GM23338 (cell line): ENCODE data around the gene AFAP1L2. TPM values are rescaled to one million over a fixed set of nuclear protein-coding genes. Genes with fewer than 3 reads are reported as not detected.

Source experiments
- ATAC-seq: fragments of 200-7000 bp; cut with Tn5 transposase; 3 replicates; pipeline ENCODE4 v1.9.1; 2020
- DNase-seq: peaks from one replicate; pipeline ENCODE4 v3.0.0-alpha.2; 2015; ENCODE audit warnings: low spot score
- H2AFZ ChIP-seq: fragments of 200-600 bp; sonication (generic); 2 replicates; pipeline ENCODE4 v1.8.0; 2016; ENCODE audit warnings: antibody characterized with exemption, mild to moderate bottlenecking, moderate library complexity
- H3F3A ChIP-seq: fragments of 200-600 bp; sonication (generic); replicated peaks from 2 replicates; pipeline ENCODE4 v1.8.0; 2017; ENCODE audit warnings: antibody characterized with exemption, mixed run types, low read depth
- H3K27ac ChIP-seq: fragments of 200-600 bp; sonication (generic); 2 replicates; pipeline ENCODE4 v1.6.1; 2016; ENCODE audit warnings: low read depth
- H3K27me3 ChIP-seq: fragments of 200-600 bp; sonication (generic); 2 replicates; pipeline ENCODE4 v1.8.0; 2016; ENCODE audit warnings: mild to moderate bottlenecking, mixed run types, moderate library complexity; ENCODE audit not compliant: insufficient read depth
- H3K36me3 ChIP-seq: fragments of 200-600 bp; sonication (generic); 2 replicates; pipeline ENCODE4 v1.8.0; 2016; ENCODE audit warnings: mild to moderate bottlenecking; ENCODE audit not compliant: insufficient read depth
- H3K4me1 ChIP-seq: fragments of 200-600 bp; sonication (generic); 2 replicates; pipeline ENCODE4 v1.8.0; 2016; ENCODE audit warnings: mild to moderate bottlenecking, moderate library complexity; ENCODE audit not compliant: insufficient read depth
- H3K4me2 ChIP-seq: fragments of 200-600 bp; sonication (generic); 2 replicates; pipeline ENCODE4 v1.7.1; 2017; ENCODE audit warnings: mixed run types
- H3K4me3 ChIP-seq: fragments of 200-600 bp; sonication (generic); 2 replicates; pipeline ENCODE4 v1.6.1; 2016; ENCODE audit warnings: mixed run types
- H3K79me2 ChIP-seq: fragments of 200-600 bp; sonication (generic); replicated peaks from 2 replicates; pipeline ENCODE4 v1.8.0; 2017; ENCODE audit warnings: mild to moderate bottlenecking; ENCODE audit not compliant: insufficient read depth
- H3K9me2 ChIP-seq: fragments of 200-600 bp; sonication (generic); 2 replicates; pipeline ENCODE4 v1.8.0; 2017; ENCODE audit not compliant: insufficient read depth
- H4K20me1 ChIP-seq: fragments of 200-600 bp; sonication (generic); replicated peaks from 2 replicates; pipeline ENCODE4 v1.8.0; 2017; ENCODE audit warnings: mild to moderate bottlenecking; ENCODE audit not compliant: insufficient read depth
- H3K27ac Mint-ChIP-seq: 2 replicates; pipeline ENCODE4 v1.8.0; 2020; ENCODE audit warnings: inconsistent platforms, mild to moderate bottlenecking, moderate library complexity, mixed read lengths
- H3K27me3 Mint-ChIP-seq: 3 replicates; pipeline ENCODE4 v1.8.0; 2022; ENCODE audit warnings: low read depth, mild to moderate bottlenecking, moderate library complexity, mixed read lengths, inconsistent platforms; ENCODE audit not compliant: insufficient read depth, poor library complexity
- H3K36me3 Mint-ChIP-seq: 3 replicates; pipeline ENCODE4 v1.8.0; 2021; ENCODE audit warnings: low read depth, mild to moderate bottlenecking, inconsistent platforms, moderate library complexity, mixed read lengths
- H3K4me1 Mint-ChIP-seq: 3 replicates; pipeline ENCODE4 v1.8.0; 2020; ENCODE audit warnings: mild to moderate bottlenecking, inconsistent platforms, mixed read lengths
- H3K4me3 Mint-ChIP-seq: 3 replicates; pipeline ENCODE4 v1.8.0; 2021; ENCODE audit warnings: moderate library complexity, mild to moderate bottlenecking, inconsistent platforms, mixed read lengths
- H3K9me3 Mint-ChIP-seq: 3 replicates; pipeline ENCODE4 v1.8.0; 2020; ENCODE audit warnings: moderate library complexity, mild to moderate bottlenecking, inconsistent platforms, mixed read lengths
- EZH2 ChIP-seq: fragments of 200-600 bp; sonication (generic); IDR thresholded peaks from one replicate; pipeline ENCODE4 v1.8.0; 2017; ENCODE audit warnings: antibody characterized with exemption, mild to moderate bottlenecking, low read depth; ENCODE audit not compliant: unreplicated experiment
- EZH2phosphoT487 ChIP-seq: fragments of 200-600 bp; sonication (generic); IDR thresholded peaks from one replicate; pipeline ENCODE4 v1.8.1; 2018; ENCODE audit warnings: antibody characterized with exemption; ENCODE audit not compliant: unreplicated experiment
- POLR2AphosphoS5 ChIP-seq: IDR thresholded peaks from 2 replicates; pipeline ENCODE4 v1.6.1; 2016; ENCODE audit warnings: antibody characterized with exemption, low read depth
- ZNF114 ChIP-seq: fragments of 250-450 bp; sonication (Bioruptor Pico); IDR thresholded peaks from 2 replicates; pipeline ENCODE4 v1.5.0; 2020; ENCODE audit warnings: mild to moderate bottlenecking, moderate library complexity
- ZNF331 ChIP-seq: fragments of 250-450 bp; sonication (Bioruptor Pico); IDR thresholded peaks from 2 replicates; pipeline ENCODE4 v1.5.0; 2020; ENCODE audit warnings: low read depth, mild to moderate bottlenecking, moderate library complexity
- polyA plus RNA-seq: library from polyadenylated mRNA; unstranded; fragments of >200 nt; fragmentation: Nextera tagmentation; extraction: Ambion mirVana; gene quantifications from 2 replicates; pipeline ENCODE4 v1.2.1, GENCODE V29; 2016
- total RNA-seq: library from RNA; depleted of rRNA; stranded (reverse); fragments of >200 nt; shearing (Covaris generic); gene quantifications from 2 replicates; pipeline ENCODE4 v1.2.3, GENCODE V29; 2014
- TF ChIP-seq, protein P1 (sequence below): IDR thresholded peaks from one replicate; pipeline ENCODE4 v1.6.1; 2018; ENCODE audit warnings: antibody characterized with exemption; ENCODE audit not compliant: unreplicated experiment
- TF ChIP-seq, protein P2 (sequence below): IDR thresholded peaks from 2 replicates; pipeline ENCODE4 v1.6.1; 2016; ENCODE audit warnings: antibody characterized with exemption
- TF ChIP-seq, protein P3 (sequence below), 2 experiments: fragments of 200-600 bp in 1 of 2; sonication (generic) in 1 of 2; conservative IDR thresholded peaks; 2 replicates each; pipeline versions ENCODE4 v1.5.1 to v1.6.1; 2016 to 2017; ENCODE audit warnings: antibody characterized with exemption in 2 of 2, low read depth in 2 of 2, mild to moderate bottlenecking in 2 of 2, moderate library complexity in 1 of 2
- TF ChIP-seq, protein P4 (sequence below): fragments of 250-450 bp; sonication (Bioruptor Pico); IDR thresholded peaks from 2 replicates; pipeline ENCODE4 v1.5.0; 2020; ENCODE audit warnings: mild to moderate bottlenecking, moderate library complexity

Gene AFAP1L2
- total and polyA plus RNA-seq, 2 experiments from 2014 or later = 2.3 to 6.5 TPM

DNA sequence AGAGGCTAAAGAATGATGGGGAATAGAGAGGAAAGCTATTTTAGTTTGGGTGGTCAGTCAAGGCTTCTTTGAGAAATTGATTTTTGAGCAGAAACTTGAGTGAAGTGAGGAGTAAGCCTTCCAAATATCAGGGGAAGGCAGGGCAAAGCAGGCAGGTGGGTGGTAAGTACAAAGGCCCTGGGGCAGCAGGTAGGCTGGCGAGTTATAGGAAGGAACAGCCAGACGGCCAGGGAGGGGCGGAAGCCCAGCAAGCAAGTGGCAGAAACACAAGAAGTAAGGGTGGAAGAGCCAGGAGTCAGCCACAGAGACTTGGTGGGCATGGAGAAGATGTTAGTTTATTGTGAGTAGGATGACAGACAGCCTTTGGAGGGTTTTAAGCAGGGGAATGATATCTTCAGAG is 130.4 kb downstream of the AFAP1L2 start (continued):
- TF ChIP-seq, protein P1, sequence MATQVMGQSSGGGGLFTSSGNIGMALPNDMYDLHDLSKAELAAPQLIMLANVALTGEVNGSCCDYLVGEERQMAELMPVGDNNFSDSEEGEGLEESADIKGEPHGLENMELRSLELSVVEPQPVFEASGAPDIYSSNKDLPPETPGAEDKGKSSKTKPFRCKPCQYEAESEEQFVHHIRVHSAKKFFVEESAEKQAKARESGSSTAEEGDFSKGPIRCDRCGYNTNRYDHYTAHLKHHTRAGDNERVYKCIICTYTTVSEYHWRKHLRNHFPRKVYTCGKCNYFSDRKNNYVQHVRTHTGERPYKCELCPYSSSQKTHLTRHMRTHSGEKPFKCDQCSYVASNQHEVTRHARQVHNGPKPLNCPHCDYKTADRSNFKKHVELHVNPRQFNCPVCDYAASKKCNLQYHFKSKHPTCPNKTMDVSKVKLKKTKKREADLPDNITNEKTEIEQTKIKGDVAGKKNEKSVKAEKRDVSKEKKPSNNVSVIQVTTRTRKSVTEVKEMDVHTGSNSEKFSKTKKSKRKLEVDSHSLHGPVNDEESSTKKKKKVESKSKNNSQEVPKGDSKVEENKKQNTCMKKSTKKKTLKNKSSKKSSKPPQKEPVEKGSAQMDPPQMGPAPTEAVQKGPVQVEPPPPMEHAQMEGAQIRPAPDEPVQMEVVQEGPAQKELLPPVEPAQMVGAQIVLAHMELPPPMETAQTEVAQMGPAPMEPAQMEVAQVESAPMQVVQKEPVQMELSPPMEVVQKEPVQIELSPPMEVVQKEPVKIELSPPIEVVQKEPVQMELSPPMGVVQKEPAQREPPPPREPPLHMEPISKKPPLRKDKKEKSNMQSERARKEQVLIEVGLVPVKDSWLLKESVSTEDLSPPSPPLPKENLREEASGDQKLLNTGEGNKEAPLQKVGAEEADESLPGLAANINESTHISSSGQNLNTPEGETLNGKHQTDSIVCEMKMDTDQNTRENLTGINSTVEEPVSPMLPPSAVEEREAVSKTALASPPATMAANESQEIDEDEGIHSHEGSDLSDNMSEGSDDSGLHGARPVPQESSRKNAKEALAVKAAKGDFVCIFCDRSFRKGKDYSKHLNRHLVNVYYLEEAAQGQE = no peak
- no peak for TF ChIP-seq EZH2phosphoT487
- TF ChIP-seq, protein P2, sequence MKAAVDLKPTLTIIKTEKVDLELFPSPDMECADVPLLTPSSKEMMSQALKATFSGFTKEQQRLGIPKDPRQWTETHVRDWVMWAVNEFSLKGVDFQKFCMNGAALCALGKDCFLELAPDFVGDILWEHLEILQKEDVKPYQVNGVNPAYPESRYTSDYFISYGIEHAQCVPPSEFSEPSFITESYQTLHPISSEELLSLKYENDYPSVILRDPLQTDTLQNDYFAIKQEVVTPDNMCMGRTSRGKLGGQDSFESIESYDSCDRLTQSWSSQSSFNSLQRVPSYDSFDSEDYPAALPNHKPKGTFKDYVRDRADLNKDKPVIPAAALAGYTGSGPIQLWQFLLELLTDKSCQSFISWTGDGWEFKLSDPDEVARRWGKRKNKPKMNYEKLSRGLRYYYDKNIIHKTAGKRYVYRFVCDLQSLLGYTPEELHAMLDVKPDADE = no peak

DNA sequence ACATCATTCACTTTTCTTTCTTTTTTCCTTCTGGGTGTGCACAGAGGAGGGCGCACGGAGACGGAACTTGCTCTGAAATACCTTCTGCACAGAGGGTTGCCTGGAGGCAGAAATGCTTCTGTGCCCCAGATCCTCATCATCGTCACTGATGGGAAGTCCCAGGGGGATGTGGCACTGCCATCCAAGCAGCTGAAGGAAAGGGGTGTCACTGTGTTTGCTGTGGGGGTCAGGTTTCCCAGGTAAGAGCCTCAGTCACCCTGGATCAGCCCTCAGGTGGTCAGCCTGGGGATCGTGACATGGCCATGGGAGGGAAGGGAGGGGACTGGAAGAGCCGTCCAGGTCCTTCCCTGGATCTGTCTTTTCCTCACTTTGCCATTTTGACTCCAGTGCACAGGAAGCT is 131.6 kb downstream of the AFAP1L2 start:
- TF ChIP-seq ZNF114 (CRISPR knock-in tag) (no peak), ZNF331 (no peak), EZH2 (no peak), POLR2AphosphoS5 (no peak)
- TF ChIP-seq, protein P3, sequence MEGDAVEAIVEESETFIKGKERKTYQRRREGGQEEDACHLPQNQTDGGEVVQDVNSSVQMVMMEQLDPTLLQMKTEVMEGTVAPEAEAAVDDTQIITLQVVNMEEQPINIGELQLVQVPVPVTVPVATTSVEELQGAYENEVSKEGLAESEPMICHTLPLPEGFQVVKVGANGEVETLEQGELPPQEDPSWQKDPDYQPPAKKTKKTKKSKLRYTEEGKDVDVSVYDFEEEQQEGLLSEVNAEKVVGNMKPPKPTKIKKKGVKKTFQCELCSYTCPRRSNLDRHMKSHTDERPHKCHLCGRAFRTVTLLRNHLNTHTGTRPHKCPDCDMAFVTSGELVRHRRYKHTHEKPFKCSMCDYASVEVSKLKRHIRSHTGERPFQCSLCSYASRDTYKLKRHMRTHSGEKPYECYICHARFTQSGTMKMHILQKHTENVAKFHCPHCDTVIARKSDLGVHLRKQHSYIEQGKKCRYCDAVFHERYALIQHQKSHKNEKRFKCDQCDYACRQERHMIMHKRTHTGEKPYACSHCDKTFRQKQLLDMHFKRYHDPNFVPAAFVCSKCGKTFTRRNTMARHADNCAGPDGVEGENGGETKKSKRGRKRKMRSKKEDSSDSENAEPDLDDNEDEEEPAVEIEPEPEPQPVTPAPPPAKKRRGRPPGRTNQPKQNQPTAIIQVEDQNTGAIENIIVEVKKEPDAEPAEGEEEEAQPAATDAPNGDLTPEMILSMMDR (conservative IDR thresholded peaks at IDR 0.05; ENCODE audit: low read depth in 2 of 2) = no peak
- TF ChIP-seq, protein P4, sequence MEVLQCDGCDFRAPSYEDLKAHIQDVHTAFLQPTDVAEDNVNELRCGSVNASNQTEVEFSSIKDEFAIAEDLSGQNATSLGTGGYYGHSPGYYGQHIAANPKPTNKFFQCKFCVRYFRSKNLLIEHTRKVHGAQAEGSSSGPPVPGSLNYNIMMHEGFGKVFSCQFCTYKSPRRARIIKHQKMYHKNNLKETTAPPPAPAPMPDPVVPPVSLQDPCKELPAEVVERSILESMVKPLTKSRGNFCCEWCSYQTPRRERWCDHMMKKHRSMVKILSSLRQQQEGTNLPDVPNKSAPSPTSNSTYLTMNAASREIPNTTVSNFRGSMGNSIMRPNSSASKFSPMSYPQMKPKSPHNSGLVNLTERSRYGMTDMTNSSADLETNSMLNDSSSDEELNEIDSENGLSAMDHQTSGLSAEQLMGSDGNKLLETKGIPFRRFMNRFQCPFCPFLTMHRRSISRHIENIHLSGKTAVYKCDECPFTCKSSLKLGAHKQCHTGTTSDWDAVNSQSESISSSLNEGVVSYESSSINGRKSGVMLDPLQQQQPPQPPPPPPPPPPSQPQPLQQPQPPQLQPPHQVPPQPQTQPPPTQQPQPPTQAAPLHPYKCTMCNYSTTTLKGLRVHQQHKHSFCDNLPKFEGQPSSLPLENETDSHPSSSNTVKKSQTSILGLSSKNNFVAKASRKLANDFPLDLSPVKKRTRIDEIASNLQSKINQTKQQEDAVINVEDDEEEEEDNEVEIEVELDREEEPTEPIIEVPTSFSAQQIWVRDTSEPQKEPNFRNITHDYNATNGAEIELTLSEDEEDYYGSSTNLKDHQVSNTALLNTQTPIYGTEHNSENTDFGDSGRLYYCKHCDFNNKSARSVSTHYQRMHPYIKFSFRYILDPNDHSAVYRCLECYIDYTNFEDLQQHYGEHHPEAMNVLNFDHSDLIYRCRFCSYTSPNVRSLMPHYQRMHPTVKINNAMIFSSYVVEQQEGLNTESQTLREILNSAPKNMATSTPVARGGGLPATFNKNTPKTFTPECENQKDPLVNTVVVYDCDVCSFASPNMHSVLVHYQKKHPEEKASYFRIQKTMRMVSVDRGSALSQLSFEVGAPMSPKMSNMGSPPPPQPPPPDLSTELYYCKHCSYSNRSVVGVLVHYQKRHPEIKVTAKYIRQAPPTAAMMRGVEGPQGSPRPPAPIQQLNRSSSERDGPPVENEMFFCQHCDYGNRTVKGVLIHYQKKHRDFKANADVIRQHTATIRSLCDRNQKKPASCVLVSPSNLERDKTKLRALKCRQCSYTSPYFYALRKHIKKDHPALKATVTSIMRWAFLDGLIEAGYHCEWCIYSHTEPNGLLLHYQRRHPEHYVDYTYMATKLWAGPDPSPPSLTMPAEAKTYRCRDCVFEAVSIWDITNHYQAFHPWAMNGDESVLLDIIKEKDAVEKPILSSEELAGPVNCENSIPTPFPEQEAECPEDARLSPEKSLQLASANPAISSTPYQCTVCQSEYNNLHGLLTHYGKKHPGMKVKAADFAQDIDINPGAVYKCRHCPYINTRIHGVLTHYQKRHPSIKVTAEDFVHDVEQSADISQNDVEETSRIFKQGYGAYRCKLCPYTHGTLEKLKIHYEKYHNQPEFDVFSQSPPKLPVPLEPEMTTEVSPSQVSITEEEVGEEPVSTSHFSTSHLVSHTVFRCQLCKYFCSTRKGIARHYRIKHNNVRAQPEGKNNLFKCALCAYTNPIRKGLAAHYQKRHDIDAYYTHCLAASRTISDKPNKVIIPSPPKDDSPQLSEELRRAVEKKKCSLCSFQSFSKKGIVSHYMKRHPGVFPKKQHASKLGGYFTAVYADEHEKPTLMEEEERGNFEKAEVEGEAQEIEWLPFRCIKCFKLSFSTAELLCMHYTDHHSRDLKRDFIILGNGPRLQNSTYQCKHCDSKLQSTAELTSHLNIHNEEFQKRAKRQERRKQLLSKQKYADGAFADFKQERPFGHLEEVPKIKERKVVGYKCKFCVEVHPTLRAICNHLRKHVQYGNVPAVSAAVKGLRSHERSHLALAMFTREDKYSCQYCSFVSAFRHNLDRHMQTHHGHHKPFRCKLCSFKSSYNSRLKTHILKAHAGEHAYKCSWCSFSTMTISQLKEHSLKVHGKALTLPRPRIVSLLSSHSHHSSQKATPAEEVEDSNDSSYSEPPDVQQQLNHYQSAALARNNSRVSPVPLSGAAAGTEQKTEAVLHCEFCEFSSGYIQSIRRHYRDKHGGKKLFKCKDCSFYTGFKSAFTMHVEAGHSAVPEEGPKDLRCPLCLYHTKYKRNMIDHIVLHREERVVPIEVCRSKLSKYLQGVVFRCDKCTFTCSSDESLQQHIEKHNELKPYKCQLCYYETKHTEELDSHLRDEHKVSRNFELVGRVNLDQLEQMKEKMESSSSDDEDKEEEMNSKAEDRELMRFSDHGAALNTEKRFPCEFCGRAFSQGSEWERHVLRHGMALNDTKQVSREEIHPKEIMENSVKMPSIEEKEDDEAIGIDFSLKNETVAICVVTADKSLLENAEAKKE = no peak
- Mint-ChIP-seq H3K27me3 (peaks cover 2% of the 10 kb centered on the region), H3K27ac (no peak overlapping the region), H3K4me3 (no peak overlapping the region), H3K9me3 (no peaks in the 10 kb centered on the region), H3K4me1 (no peaks in the 10 kb centered on the region; the same call in 2 of the 3 replicates), H3K36me3 (no peaks in the 10 kb centered on the region)
- Histone ChIP-seq H2AFZ (no peak overlapping the region), H3K36me3 (no peaks in the 10 kb centered on the region), H3K79me2 (no peaks in the 10 kb centered on the region), H3K27ac (no peak overlapping the region), H3K9me2 (no peaks in the 10 kb centered on the region), H3K4me3 (no peak overlapping the region), H3K27me3 (no peaks in the 10 kb centered on the region), H3K4me1 (no peaks in the 10 kb centered on the region), H3K4me2 (no peak overlapping the region), H3F3A (no peaks in the 10 kb centered on the region), H4K20me1 (no peaks in the 10 kb centered on the region)
- no peak for DNase-seq
- no peak for ATAC-seq
